Panc1 (cell line): ENCODE data around the gene KCNMA1. TPM values are rescaled to one million over a fixed set of nuclear protein-coding genes. Genes with fewer than 3 reads are reported as not detected.

ENCODE experiments used
- ATAC-seq: fragments of 200-7000 bp; cut with Tn5 transposase; 2 replicates; pipeline ENCODE4 v1.9.1; 2020; ENCODE audit warnings: mild to moderate bottlenecking, moderate library complexity
- BruUV-seq: library from RNA; stranded (reverse); fragments of 400-500 nt; replicated peaks from 2 replicates; lab custom pipeline; 2021; lab: Mats Ljungman, UMichigan
- CTCF ChIA-PET: fragments of 300-600 bp; sonication (Branson Sonifier 250); formaldehyde crosslinking; loops from one replicate; lab custom pipeline; 2022; ENCODE audit warnings: antibody characterized with exemption; lab: Charles Lee
- POLR2A ChIA-PET: fragments of 300-600 bp; sonication (Branson Sonifier 250); formaldehyde crosslinking; loops from one replicate; lab custom pipeline; 2022; ENCODE audit warnings: antibody characterized with exemption; lab: Charles Lee
- DNase-seq: peaks from one replicate; pipeline ENCODE4 v3.0.0-alpha.2; 2010; ENCODE audit warnings: low read depth, low spot score
- H3K27ac ChIP-seq: 2 replicates; pipeline ENCODE4 v1.5.1; 2011; ENCODE audit warnings: mild to moderate bottlenecking, low read length, inconsistent platforms
- H3K27me3 ChIP-seq: fragments of 200-500 bp; sonication (Bioruptor generic); 2 replicates; pipeline ENCODE4 v1.6.0; 2014; ENCODE audit warnings: low read length, inconsistent platforms; ENCODE audit not compliant: control insufficient read depth, insufficient read depth
- H3K36me3 ChIP-seq: fragments of 200-500 bp; sonication (Bioruptor generic); 2 replicates; pipeline ENCODE4 v1.5.1; 2014; ENCODE audit warnings: inconsistent platforms, mild to moderate bottlenecking, low read length, moderate library complexity; ENCODE audit not compliant: control insufficient read depth, insufficient read depth
- H3K4me1 ChIP-seq: 2 replicates; pipeline ENCODE4 v1.5.1; 2011; ENCODE audit warnings: inconsistent platforms, mild to moderate bottlenecking, low read length, moderate library complexity; ENCODE audit not compliant: control insufficient read depth, insufficient read depth
- H3K4me3 ChIP-seq, 2 experiments: 2 replicates each; pipeline ENCODE4 v1.5.1; 2011 to 2012; ENCODE audit warnings: low read depth in 2 of 2, low read length in 2 of 2, mild to moderate bottlenecking in 2 of 2, inconsistent platforms in 1 of 2, moderate library complexity in 1 of 2
- H3K9me3 ChIP-seq: fragments of 200-500 bp; sonication (Bioruptor generic); 2 replicates; pipeline ENCODE4 v1.5.1; 2014; ENCODE audit warnings: low read depth, mild to moderate bottlenecking, inconsistent platforms, low read length, moderate library complexity; ENCODE audit not compliant: control insufficient read depth, insufficient read depth
- POLR2AphosphoS5 ChIP-seq: IDR thresholded peaks from 2 replicates; pipeline ENCODE4 v1.6.1; 2012; ENCODE audit warnings: mild to moderate bottlenecking, low read depth, low read length, moderate library complexity
- SIN3A ChIP-seq: IDR thresholded peaks from 2 replicates; pipeline ENCODE4 v1.6.1; 2012; ENCODE audit warnings: low read depth, mild to moderate bottlenecking, low read length, moderate library complexity, borderline replicate concordance; ENCODE audit not compliant: insufficient read depth
- TCF7L2 ChIP-seq: IDR thresholded peaks from 2 replicates; pipeline ENCODE4 v1.6.1; 2011; ENCODE audit warnings: mild to moderate bottlenecking, low read depth, low read length, inconsistent platforms
- in situ Hi-C: cut with HindIII; loops from 2 replicates; pipeline ENCODE4 v1.10.0; 2016; ENCODE audit warnings: low sequenced_read_pairs, low pct_unique_long_range_greater_than_20kb
- intact Hi-C: fragments of 100-400 bp; cut with micrococcal nuclease; formaldehyde crosslinking; loops from one replicate; pipeline ENCODE4 v1.10.0; 2022; ENCODE audit not compliant: unreplicated experiment
- total RNA-seq: library from RNA; stranded (reverse); gene quantifications from one replicate; pipeline ENCODE4 v1.2.1, GENCODE V29; 2021; ENCODE audit not compliant: unreplicated experiment
- TF ChIP-seq, protein P1 (sequence below), 2 experiments: IDR thresholded peaks; 2 replicates each; pipeline ENCODE4 v1.6.1; 2011 to 2012; ENCODE audit warnings: low read depth in 2 of 2, control low read depth in 1 of 2, low read length in 1 of 2, mild to moderate bottlenecking in 1 of 2, moderate library complexity in 1 of 2; ENCODE audit not compliant: insufficient read depth in 1 of 2
- TF ChIP-seq, protein P2 (sequence below): fragments of 450-650 bp; IDR thresholded peaks from 2 replicates; pipeline ENCODE4 v1.5.1; 2017; ENCODE audit warnings: mild to moderate bottlenecking

Gene KCNMA1
- total RNA-seq, 1 experiment from 2014 or later, result 91.9 TPM

DNA sequence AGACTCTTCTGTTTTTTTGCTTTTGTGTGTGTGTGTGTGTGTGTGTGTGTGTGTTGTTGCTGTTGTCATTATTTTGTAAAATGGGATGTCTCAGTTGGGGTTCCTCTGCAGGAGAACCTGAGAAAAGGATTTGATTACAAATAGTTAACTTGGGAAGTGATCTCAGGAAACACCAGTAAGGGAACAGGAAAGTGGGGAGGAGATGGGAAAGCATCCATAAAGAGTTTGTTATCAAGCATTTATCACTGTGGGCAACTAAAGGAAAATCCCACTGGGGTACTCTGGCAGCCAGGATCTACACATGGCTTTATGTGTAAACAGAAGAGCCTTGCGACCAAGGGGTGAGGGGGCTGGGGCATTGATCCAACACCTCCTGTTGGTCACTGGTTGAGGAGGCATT lies 485.4 kb downstream of the KCNMA1 start:
- no peaks in the 10 kb centered on the region for H3K36me3 ChIP-seq
- no peak for DNase-seq
- H3K27ac ChIP-seq, result no peak overlapping the region
- no peak overlapping the region for H3K4me3 ChIP-seq
- TF ChIP-seq POLR2AphosphoS5, result no peak
- TF ChIP-seq, protein P1, sequence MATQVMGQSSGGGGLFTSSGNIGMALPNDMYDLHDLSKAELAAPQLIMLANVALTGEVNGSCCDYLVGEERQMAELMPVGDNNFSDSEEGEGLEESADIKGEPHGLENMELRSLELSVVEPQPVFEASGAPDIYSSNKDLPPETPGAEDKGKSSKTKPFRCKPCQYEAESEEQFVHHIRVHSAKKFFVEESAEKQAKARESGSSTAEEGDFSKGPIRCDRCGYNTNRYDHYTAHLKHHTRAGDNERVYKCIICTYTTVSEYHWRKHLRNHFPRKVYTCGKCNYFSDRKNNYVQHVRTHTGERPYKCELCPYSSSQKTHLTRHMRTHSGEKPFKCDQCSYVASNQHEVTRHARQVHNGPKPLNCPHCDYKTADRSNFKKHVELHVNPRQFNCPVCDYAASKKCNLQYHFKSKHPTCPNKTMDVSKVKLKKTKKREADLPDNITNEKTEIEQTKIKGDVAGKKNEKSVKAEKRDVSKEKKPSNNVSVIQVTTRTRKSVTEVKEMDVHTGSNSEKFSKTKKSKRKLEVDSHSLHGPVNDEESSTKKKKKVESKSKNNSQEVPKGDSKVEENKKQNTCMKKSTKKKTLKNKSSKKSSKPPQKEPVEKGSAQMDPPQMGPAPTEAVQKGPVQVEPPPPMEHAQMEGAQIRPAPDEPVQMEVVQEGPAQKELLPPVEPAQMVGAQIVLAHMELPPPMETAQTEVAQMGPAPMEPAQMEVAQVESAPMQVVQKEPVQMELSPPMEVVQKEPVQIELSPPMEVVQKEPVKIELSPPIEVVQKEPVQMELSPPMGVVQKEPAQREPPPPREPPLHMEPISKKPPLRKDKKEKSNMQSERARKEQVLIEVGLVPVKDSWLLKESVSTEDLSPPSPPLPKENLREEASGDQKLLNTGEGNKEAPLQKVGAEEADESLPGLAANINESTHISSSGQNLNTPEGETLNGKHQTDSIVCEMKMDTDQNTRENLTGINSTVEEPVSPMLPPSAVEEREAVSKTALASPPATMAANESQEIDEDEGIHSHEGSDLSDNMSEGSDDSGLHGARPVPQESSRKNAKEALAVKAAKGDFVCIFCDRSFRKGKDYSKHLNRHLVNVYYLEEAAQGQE (IDR thresholded peaks at IDR 0.05; ENCODE audit: insufficient read depth in 1 of 2, low read depth in 2 of 2, low read length in 1 of 2), result no peak
- TF ChIP-seq, protein P2, sequence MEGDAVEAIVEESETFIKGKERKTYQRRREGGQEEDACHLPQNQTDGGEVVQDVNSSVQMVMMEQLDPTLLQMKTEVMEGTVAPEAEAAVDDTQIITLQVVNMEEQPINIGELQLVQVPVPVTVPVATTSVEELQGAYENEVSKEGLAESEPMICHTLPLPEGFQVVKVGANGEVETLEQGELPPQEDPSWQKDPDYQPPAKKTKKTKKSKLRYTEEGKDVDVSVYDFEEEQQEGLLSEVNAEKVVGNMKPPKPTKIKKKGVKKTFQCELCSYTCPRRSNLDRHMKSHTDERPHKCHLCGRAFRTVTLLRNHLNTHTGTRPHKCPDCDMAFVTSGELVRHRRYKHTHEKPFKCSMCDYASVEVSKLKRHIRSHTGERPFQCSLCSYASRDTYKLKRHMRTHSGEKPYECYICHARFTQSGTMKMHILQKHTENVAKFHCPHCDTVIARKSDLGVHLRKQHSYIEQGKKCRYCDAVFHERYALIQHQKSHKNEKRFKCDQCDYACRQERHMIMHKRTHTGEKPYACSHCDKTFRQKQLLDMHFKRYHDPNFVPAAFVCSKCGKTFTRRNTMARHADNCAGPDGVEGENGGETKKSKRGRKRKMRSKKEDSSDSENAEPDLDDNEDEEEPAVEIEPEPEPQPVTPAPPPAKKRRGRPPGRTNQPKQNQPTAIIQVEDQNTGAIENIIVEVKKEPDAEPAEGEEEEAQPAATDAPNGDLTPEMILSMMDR, result no peak
- in situ Hi-C loops (no loop called here), intact Hi-C loops (no loop called here)
- ChIA-PET POLR2A (interaction anchor here (0.8 kb wide), 1 partner anchor 212 kb away, joined by 6 read pairs; no protein-coding TSS in a partner anchor), CTCF (no interaction called here)
- H3K27me3 ChIP-seq, result no peaks in the 10 kb centered on the region
- peaks cover 8% of the 10 kb centered on the region; the same call in 1 of the 2 replicates for H3K4me1 ChIP-seq
- H3K9me3 ChIP-seq, result no peaks in the 10 kb centered on the region
- BruUV-seq, result no TSS peak
- ATAC-seq, result no peak

DNA sequence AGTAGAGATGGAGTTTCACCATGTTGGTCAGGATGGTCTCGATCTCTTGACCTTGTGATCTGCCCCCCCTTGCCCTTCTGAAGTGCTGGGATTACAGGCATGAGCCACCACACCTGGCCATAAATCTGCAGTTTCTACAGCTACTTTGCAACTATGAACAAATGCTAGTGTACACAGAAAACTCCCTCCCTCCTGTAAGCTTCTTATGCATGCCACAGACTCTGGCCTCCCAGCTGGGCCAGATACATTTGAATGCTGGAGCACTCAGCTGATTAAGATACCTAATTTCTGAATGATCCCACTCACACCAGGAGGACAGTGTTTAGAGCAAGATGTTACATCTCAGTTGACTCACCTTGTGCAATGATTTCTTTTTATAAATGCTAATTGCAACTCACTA lies 486.2 kb downstream of the KCNMA1 start:
- no TSS peak for BruUV-seq
- H3K27ac ChIP-seq, result no peak overlapping the region
- TF ChIP-seq TCF7L2, result no peak
- TF ChIP-seq, protein P2, result no peak
- TF ChIP-seq, protein P1 (IDR thresholded peaks at IDR 0.05; ENCODE audit: insufficient read depth in 1 of 2, low read depth in 2 of 2, low read length in 1 of 2), result no peak
- TF ChIP-seq POLR2AphosphoS5, result no peak
- TF ChIP-seq SIN3A, result no peak
- intact Hi-C loops (no loop called here), in situ Hi-C loops (no loop called here)
- no peaks in the 10 kb centered on the region for H3K27me3 ChIP-seq
- CTCF ChIA-PET, result no interaction called here
- no peaks in the 10 kb centered on the region for H3K36me3 ChIP-seq
- POLR2A ChIA-PET, result interaction anchor here (0.8 kb wide), 1 partner anchor 213 kb away, joined by 6 read pairs; no protein-coding TSS in a partner anchor
- no peaks in the 10 kb centered on the region for H3K9me3 ChIP-seq
- H3K4me1 ChIP-seq, result peaks cover 2% of the 10 kb centered on the region; the same call in 1 of the 2 replicates
- DNase-seq, result no peak
- no peak for ATAC-seq
- no peak overlapping the region for H3K4me3 ChIP-seq
